Measurements from ENCODE around the gene PSMG4.

The PSMG4 gene

GRCh38 chr6:3314176-3314575 lies 55.4 kb downstream of the PSMG4 start:
- H3K27ac ChIP-seq (ENCODE audit: low read depth, low read length): no peak overlapping the region
- no peak overlapping the region for H3K4me3 ChIP-seq (ENCODE audit: low read length)
- peaks cover 4% of the 10 kb centered on the region for H3K36me3 ChIP-seq (ENCODE audit: control insufficient read depth, insufficient read depth, low read length)
- H3K4me1 ChIP-seq (ENCODE audit: control insufficient read depth, insufficient read depth, low read length): no peaks in the 10 kb centered on the region
- H3K9ac ChIP-seq (ENCODE audit: low read length): no peak overlapping the region
- no peaks in the 10 kb centered on the region for H3K27me3 ChIP-seq (ENCODE audit: control insufficient read depth, insufficient read depth, low read length)

DNA sequence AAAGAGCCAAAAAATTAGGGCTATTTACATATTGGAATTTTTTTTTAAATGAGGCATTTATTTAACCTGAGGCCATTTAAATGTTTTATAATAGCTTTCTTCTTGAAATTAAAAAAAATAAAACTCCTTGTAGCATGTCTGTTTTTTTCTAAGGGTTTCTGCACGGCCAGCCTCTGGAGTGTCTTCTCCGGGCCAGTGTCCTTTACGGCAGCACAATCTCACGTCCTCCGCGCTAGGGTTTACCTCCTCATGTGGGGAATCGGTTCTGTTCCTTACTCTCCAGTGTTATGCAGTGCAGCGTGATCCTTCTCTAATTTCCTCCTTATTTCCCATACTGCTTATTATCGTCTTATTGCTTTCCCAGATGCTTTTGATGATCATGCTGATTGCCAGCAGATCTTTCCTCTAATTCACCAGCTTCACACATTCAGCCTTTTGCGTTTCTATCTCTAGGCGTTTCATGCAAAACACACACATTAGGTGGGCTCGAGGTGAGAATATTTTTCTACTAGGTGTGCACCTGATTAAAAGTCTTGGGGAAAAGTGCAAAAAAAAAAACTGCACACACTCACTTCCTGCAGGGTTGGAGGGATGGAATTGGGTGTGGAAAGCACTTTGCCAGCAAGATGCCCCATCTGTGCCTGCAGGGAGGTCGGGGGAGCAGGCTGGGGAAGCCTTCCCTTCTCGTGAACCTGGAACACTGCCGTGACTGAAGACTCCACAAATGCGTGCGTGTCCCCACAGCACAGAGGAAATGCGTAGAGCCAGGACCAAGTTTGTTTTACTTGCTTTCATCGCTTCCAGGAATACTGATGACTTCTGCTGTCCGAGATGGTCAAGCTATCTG lies 56.1 kb downstream of the PSMG4 start:
- Histone ChIP-seq H3K27me3 (ENCODE audit: control insufficient read depth, insufficient read depth, low read length) (no peaks in the 10 kb centered on the region), H3K36me3 (ENCODE audit: control insufficient read depth, insufficient read depth, low read length) (peaks cover 4% of the 10 kb centered on the region), H3K4me3 (ENCODE audit: low read length) (no peak overlapping the region), H3K27ac (ENCODE audit: low read depth, low read length) (no peak overlapping the region), H3K4me1 (ENCODE audit: control insufficient read depth, insufficient read depth, low read length) (no peaks in the 10 kb centered on the region), H3K9ac (ENCODE audit: low read length) (no peak overlapping the region)

- Histone ChIP-seq H3K4me3 (ENCODE audit: low read length) (no peak overlapping the region), H3K9ac (ENCODE audit: low read length) (no peak overlapping the region), H3K4me1 (ENCODE audit: control insufficient read depth, insufficient read depth, low read length) (no peaks in the 10 kb centered on the region), H3K36me3 (ENCODE audit: control insufficient read depth, insufficient read depth, low read length) (peaks cover 4% of the 10 kb centered on the region), H3K27me3 (ENCODE audit: control insufficient read depth, insufficient read depth, low read length) (no peaks in the 10 kb centered on the region), H3K27ac (ENCODE audit: low read depth, low read length) (no peak overlapping the region)
Measured at GRCh38 chr6:3315841-3316240, 57.1 kb downstream of the PSMG4 start.

GRCh38 chr6:3316331-3316730 lies 57.6 kb downstream of the PSMG4 start:
- Histone ChIP-seq H3K27ac (ENCODE audit: low read depth, low read length) (no peak overlapping the region), H3K9ac (ENCODE audit: low read length) (no peak overlapping the region), H3K27me3 (ENCODE audit: control insufficient read depth, insufficient read depth, low read length) (no peaks in the 10 kb centered on the region), H3K36me3 (ENCODE audit: control insufficient read depth, insufficient read depth, low read length) (peaks cover 4% of the 10 kb centered on the region), H3K4me3 (ENCODE audit: low read length) (no peak overlapping the region), H3K4me1 (ENCODE audit: control insufficient read depth, insufficient read depth, low read length) (no peaks in the 10 kb centered on the region)

DNA sequence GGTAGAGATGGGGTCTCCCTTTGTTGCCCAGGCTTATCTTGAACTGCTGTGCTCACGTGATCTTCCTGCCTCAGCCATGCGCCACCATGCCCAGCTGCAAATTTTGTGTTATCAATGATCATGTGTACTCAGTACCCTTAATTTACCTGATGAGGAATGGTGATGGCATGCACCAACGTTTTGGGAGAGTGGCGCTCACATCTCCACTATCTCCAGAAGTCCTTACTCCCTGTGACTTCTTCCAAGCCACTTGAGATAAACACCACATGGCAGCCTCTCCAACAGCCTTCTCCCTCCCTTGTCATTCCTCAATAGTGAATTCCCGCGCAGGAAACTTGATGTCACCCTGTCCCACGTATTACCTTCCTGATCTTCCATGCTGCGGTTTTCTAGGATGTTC lies 58.1 kb downstream of the PSMG4 start:
- Histone ChIP-seq H3K4me1 (ENCODE audit: control insufficient read depth, insufficient read depth, low read length) (no peaks in the 10 kb centered on the region), H3K9ac (ENCODE audit: low read length) (no peak overlapping the region), H3K4me3 (ENCODE audit: low read length) (no peak overlapping the region), H3K27me3 (ENCODE audit: control insufficient read depth, insufficient read depth, low read length) (no peaks in the 10 kb centered on the region), H3K36me3 (ENCODE audit: control insufficient read depth, insufficient read depth, low read length) (peaks cover 4% of the 10 kb centered on the region), H3K27ac (ENCODE audit: low read depth, low read length) (no peak overlapping the region)
